LNCAP (cell line): ENCODE results near the gene CENPT.

ENCODE experiments used
- CTCF ChIP-seq: fragments of 450-650 bp; IDR thresholded peaks from 2 replicates; pipeline ENCODE4 v1.5.1; 2017; ENCODE audit warnings: mild to moderate bottlenecking

Gene CENPT

DNA sequence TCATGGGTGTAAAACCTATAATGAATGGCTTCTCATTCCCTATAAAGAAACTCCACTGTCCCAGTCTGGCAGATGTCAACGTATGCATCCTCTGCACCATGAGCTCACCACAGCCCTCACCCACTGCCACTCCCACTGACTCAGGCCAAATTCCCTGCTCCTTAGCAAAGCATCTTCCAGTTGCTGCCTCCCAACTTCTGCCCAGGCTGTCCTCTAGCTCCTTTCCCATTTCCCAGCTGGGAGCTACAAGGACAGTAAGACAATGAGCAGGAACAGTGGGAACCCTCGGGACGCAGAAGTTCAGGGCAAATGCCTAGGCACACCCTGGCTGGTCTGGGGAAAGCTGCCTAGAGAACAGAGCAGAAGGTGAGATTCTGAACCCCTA, 14.5 kb downstream of the CENPT start:
- no peak for TF ChIP-seq CTCF

GRCh38 chr16:67828651-67829050, 18.8 kb downstream of the CENPT start:
- TF ChIP-seq CTCF: no peak

- TF ChIP-seq CTCF: no peak
Observed at GRCh38 chr16:67825906-67826305, 21.6 kb downstream of the CENPT start.

GRCh38 chr16:67825119-67825518, 22.4 kb downstream of the CENPT start:
- no peak for TF ChIP-seq CTCF

DNA sequence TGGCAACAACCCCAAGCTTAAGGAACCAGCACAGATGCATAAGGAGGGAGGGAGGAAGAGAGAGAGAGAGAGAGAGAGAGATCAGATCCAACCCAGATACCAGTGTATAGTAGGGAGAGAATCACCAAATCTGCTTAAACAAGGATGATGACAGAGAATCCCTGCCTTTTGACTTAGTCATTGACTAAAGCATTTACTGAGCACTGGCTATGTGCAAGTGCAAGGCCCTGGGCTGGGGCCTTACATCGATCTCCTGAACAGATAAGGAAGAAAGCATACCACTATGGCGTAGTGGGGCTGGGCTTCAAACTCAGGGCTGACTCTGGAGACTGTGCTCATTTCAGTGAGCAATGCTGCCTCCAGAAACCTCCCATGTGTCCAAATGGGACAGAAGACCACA, 25.0 kb downstream of the CENPT start:
- no peak for TF ChIP-seq CTCF

GRCh38 chr16:67820608-67821259, 26.8 kb downstream of the CENPT start:
- no peak for TF ChIP-seq CTCF

DNA sequence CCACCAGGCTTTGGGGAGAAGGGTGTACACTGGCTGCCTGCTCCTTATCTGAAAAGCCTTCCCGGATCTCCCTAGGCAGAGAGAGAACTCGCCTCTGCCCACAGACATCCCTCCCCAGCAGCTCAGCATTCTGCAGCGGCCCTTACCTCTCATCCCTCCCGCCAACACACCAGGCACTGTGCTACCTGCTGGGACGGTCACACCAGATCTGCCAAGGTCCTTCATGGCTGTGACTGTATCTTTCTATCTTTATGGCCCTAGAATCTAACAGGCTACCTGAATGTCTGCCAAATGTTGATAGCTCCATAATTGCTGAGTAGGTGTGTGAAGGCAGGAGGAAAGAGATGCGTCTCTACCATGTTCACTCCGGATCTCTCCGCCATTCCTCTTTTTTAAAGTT, 32.9 kb downstream of the CENPT start:
- TF ChIP-seq CTCF: no peak

DNA sequence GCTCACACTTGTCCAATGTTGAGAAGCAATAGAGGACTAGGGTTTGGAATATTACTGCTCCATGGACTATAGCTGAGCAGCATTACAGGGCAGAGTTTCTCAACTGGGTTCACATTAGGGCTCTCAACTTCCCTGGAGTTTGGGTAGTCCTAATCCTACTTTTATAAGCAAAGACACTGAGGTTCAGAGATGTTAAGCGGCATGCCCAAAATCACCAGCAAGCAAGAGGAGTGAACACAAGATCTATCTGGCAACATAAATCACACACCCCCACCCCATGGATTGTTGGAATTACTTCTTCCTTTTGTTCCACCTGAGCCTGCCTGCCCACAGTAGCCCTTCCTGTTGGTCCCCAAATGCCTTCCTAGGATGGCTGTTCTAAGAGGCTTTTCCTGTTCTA, 35.6 kb downstream of the CENPT start:
- no peak for TF ChIP-seq CTCF
